Measurements from ENCODE around the gene SLC39A9. TPM values are rescaled to one million over a fixed set of nuclear protein-coding genes. Genes with fewer than 3 reads are reported as not detected.

Gene SLC39A9
- total RNA-seq, 1 donor from 2014 or later, result 41.2 TPM

DNA sequence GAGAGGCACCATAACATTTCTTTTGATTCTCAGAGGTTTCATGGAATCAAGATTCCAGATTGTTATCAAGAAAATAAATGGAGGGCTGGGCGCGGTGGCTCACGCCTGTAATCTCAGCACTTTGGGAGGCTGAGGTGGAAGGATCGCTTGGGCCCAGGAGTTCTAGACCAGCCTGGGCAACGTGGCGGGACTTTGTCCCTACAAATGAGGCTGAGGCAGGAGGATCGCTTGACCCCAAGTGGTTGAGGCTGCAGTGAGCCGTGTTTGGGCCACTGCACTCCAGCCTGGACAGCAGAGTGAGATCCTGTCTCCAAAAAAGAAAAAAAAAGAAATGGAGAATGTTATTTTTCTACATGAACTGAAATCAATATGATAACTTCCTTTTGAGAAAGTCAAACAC lies 1.3 kb downstream of the SLC39A9 start:
- Mint-ChIP-seq H3K27me3 (ENCODE audit: unreplicated experiment) (peaks cover 6% of the 10 kb centered on the region), H3K4me3 (ENCODE audit: unreplicated experiment) (peak overlapping the region; percentile 99), H3K27ac (ENCODE audit: unreplicated experiment) (peak overlapping the region; percentile 100), H3K9me3 (ENCODE audit: unreplicated experiment) (no peaks in the 10 kb centered on the region), H3K36me3 (ENCODE audit: low read depth, unreplicated experiment) (peaks cover 16% of the 10 kb centered on the region), H3K4me1 (ENCODE audit: unreplicated experiment) (peaks cover 33% of the 10 kb centered on the region)
- TF ChIP-seq, protein P1, sequence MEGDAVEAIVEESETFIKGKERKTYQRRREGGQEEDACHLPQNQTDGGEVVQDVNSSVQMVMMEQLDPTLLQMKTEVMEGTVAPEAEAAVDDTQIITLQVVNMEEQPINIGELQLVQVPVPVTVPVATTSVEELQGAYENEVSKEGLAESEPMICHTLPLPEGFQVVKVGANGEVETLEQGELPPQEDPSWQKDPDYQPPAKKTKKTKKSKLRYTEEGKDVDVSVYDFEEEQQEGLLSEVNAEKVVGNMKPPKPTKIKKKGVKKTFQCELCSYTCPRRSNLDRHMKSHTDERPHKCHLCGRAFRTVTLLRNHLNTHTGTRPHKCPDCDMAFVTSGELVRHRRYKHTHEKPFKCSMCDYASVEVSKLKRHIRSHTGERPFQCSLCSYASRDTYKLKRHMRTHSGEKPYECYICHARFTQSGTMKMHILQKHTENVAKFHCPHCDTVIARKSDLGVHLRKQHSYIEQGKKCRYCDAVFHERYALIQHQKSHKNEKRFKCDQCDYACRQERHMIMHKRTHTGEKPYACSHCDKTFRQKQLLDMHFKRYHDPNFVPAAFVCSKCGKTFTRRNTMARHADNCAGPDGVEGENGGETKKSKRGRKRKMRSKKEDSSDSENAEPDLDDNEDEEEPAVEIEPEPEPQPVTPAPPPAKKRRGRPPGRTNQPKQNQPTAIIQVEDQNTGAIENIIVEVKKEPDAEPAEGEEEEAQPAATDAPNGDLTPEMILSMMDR (IDR thresholded peaks at IDR 0.05; ENCODE audit: unreplicated experiment), result no peak
- DNase-seq (ENCODE audit: low spot score), result no peak

DNA sequence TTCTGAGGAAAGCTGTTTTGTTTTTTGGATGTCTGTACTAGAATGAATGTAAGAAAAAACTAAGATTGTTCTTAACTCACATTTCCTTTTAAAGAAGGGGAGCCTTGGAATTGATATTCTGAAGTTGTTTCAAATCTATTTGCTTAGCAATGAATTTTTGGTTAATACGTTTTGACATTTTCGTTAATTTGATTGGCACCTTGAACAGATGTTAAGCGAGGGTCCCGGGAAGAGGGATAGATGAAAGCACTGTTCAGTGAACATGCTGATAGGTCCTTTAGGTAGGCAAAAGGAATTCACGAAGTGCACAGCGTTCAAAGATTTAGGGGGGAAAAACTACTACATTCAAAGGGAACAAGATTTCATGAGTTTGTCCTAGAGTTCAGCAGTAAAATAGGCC lies 1.7 kb downstream of the SLC39A9 start:
- Mint-ChIP-seq H3K4me3 (ENCODE audit: unreplicated experiment) (peak overlapping the region; percentile 99), H3K9me3 (ENCODE audit: unreplicated experiment) (no peaks in the 10 kb centered on the region), H3K27ac (ENCODE audit: unreplicated experiment) (no peak overlapping the region), H3K4me1 (ENCODE audit: unreplicated experiment) (peaks cover 33% of the 10 kb centered on the region), H3K27me3 (ENCODE audit: unreplicated experiment) (peaks cover 6% of the 10 kb centered on the region), H3K36me3 (ENCODE audit: low read depth, unreplicated experiment) (peaks cover 15% of the 10 kb centered on the region)
- TF ChIP-seq, protein P1 (IDR thresholded peaks at IDR 0.05; ENCODE audit: unreplicated experiment), result no peak
- no peak for DNase-seq (ENCODE audit: low spot score)

DNA sequence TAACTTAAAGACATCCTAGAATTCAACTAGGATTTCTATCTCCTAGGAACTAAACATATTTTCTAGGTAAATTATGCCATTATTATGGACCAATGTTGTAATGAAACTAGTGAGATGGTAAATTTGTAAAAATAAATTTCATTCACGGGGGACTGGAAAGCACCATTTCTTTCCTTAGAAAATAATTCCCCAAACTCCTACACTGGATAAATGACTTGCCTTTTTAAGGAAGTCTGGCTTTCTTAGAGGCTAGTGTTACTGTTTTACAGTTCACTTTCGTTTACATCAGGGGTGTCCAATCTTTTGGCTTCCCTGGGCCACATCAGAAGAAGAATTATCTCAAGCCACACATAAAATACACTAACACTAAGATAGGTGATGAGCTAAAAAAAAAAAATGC lies 3.3 kb downstream of the SLC39A9 start:
- no peaks in the 10 kb centered on the region for H3K9me3 Mint-ChIP-seq (ENCODE audit: unreplicated experiment)
- H3K27ac Mint-ChIP-seq (ENCODE audit: unreplicated experiment), result no peak overlapping the region
- peaks cover 27% of the 10 kb centered on the region for H3K4me1 Mint-ChIP-seq (ENCODE audit: unreplicated experiment)
- peaks cover 7% of the 10 kb centered on the region for H3K36me3 Mint-ChIP-seq (ENCODE audit: low read depth, unreplicated experiment)
- H3K27me3 Mint-ChIP-seq (ENCODE audit: unreplicated experiment), result peaks cover 6% of the 10 kb centered on the region
- no peak for DNase-seq (ENCODE audit: low spot score)
- no peak overlapping the region for H3K4me3 Mint-ChIP-seq (ENCODE audit: unreplicated experiment)
- TF ChIP-seq, protein P1 (IDR thresholded peaks at IDR 0.05; ENCODE audit: unreplicated experiment), result no peak

GRCh38 chr14:69404478-69404877 lies 6.0 kb downstream of the SLC39A9 start:
- no peaks in the 10 kb centered on the region for H3K9me3 Mint-ChIP-seq (ENCODE audit: unreplicated experiment)
- no peak overlapping the region for H3K27ac Mint-ChIP-seq (ENCODE audit: unreplicated experiment)
- no peak for DNase-seq (ENCODE audit: low spot score)
- peaks cover 13% of the 10 kb centered on the region for H3K4me1 Mint-ChIP-seq (ENCODE audit: unreplicated experiment)
- H3K27me3 Mint-ChIP-seq (ENCODE audit: unreplicated experiment), result no peaks in the 10 kb centered on the region
- H3K36me3 Mint-ChIP-seq (ENCODE audit: low read depth, unreplicated experiment), result peaks cover 7% of the 10 kb centered on the region
- TF ChIP-seq, protein P1 (IDR thresholded peaks at IDR 0.05; ENCODE audit: unreplicated experiment), result no peak
- H3K4me3 Mint-ChIP-seq (ENCODE audit: unreplicated experiment), result peak overlapping the region; percentile 17

DNA sequence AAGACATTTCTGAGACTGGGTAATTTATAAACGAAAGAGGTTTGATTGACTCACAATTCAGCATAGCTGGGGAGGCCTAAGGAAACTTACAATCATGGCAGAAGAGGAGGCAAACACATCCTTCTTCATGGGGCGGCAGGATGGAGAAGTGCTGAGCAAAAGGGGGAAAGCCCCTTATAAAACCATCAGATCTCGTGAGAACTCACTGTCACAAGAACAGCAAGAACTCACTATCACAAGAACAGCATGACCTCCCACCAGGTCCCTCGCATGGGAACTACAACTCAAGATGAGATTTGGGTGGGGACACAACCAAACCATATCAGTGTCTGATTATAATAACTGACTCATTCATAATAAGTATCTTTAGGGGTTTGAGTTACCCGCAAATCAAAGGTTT lies 6.4 kb downstream of the SLC39A9 start:
- DNase-seq (ENCODE audit: low spot score), result no peak
- Mint-ChIP-seq H3K27ac (ENCODE audit: unreplicated experiment) (no peak overlapping the region), H3K9me3 (ENCODE audit: unreplicated experiment) (no peaks in the 10 kb centered on the region), H3K27me3 (ENCODE audit: unreplicated experiment) (no peaks in the 10 kb centered on the region), H3K4me1 (ENCODE audit: unreplicated experiment) (peaks cover 11% of the 10 kb centered on the region), H3K4me3 (ENCODE audit: unreplicated experiment) (peak overlapping the region; percentile 17), H3K36me3 (ENCODE audit: low read depth, unreplicated experiment) (peaks cover 7% of the 10 kb centered on the region)
- TF ChIP-seq, protein P1 (IDR thresholded peaks at IDR 0.05; ENCODE audit: unreplicated experiment), result no peak

Data from endothelial cell (in vitro differentiated cells).